Activated CD4-positive, alpha-beta memory T cell treated with anti-CD3 and anti-CD28 coated beads, Interleukin-2, amount 10 ng/mL, durations not matched to agents 7 days and 5 days (primary cell): ENCODE results near the gene CYP2A6. TPM values are rescaled to one million over a fixed set of nuclear protein-coding genes. Genes with fewer than 3 reads are reported as not detected.

Experiments
- CTCF ChIA-PET: fragments of 350-600 bp; sonication (Branson Sonifier 250); formaldehyde crosslinking; loops from one replicate; lab custom pipeline; 2021; ENCODE audit warnings: antibody characterized with exemption, inconsistent platforms; lab: Charles Lee
- POLR2A ChIA-PET: fragments of 350-600 bp; sonication (Branson Sonifier 250); formaldehyde crosslinking; loops from one replicate; lab custom pipeline; 2021; ENCODE audit warnings: antibody characterized with exemption; lab: Charles Lee
- DNase-seq: peaks from one replicate; pipeline ENCODE4 v3.0.0-alpha.2; 2020
- H3K27ac Mint-ChIP-seq: one replicate; pipeline ENCODE4 v1.8.0; 2021; ENCODE audit warnings: mild to moderate bottlenecking, mixed read lengths
- H3K27me3 Mint-ChIP-seq: one replicate; pipeline ENCODE4 v1.8.0; 2021; ENCODE audit warnings: mixed read lengths
- H3K36me3 Mint-ChIP-seq: one replicate; pipeline ENCODE4 v1.8.0; 2021; ENCODE audit warnings: low read depth, mixed read lengths
- H3K4me1 Mint-ChIP-seq: one replicate; pipeline ENCODE4 v1.8.0; 2021; ENCODE audit warnings: mixed read lengths
- H3K4me3 Mint-ChIP-seq: one replicate; pipeline ENCODE4 v1.8.0; 2021; ENCODE audit warnings: mild to moderate bottlenecking, mixed read lengths
- H3K9me3 Mint-ChIP-seq: one replicate; pipeline ENCODE4 v1.8.0; 2021; ENCODE audit warnings: mixed read lengths
- total RNA-seq, 2 experiments: library from RNA; stranded (reverse); gene quantifications; one replicate each; pipeline ENCODE4 v1.2.3, GENCODE V29; 2021

The CYP2A6 gene
- total RNA-seq, 2 experiments from 2014 or later: not detected

GRCh38 chr19:40802300-40803169 lies 47.7 kb downstream of the CYP2A6 start:
- no peak for DNase-seq
- Mint-ChIP-seq H3K27ac (peak overlapping the region; percentile 97), H3K9me3 (no peaks in the 10 kb centered on the region), H3K27me3 (no peaks in the 10 kb centered on the region), H3K36me3 (peaks cover 64% of the 10 kb centered on the region), H3K4me1 (peaks cover 87% of the 10 kb centered on the region), H3K4me3 (peak overlapping the region; percentile 91)
- CTCF ChIA-PET: interaction anchor here (1.2 to 1.6 kb wide), 2 partner anchors 10 to 25 kb away, joined by 3 to 4 read pairs; partner anchors contain the start of gene RAB4B
- POLR2A ChIA-PET: interaction anchor here (0.9 to 14.9 kb wide), 6 partner anchors 9 to 50 kb away, joined by 3 to 161 read pairs (median 4); partner anchors contain the start of genes ACTMAP, RAB4B and SNRPA

GRCh38 chr19:40801426-40802299 lies 48.6 kb downstream of the CYP2A6 start:
- ChIA-PET CTCF (no interaction called here), POLR2A (interaction anchor here (0.9 to 14.9 kb wide), 6 partner anchors 10 to 49 kb away, joined by 3 to 161 read pairs (median 4); partner anchors contain the start of genes ACTMAP, RAB4B and SNRPA)
- Mint-ChIP-seq H3K36me3 (peaks cover 60% of the 10 kb centered on the region), H3K4me3 (peak overlapping the region; percentile 91), H3K27ac (peak overlapping the region; percentile 97), H3K27me3 (no peaks in the 10 kb centered on the region), H3K9me3 (no peaks in the 10 kb centered on the region), H3K4me1 (peaks cover 84% of the 10 kb centered on the region)
- no peak for DNase-seq

DNA sequence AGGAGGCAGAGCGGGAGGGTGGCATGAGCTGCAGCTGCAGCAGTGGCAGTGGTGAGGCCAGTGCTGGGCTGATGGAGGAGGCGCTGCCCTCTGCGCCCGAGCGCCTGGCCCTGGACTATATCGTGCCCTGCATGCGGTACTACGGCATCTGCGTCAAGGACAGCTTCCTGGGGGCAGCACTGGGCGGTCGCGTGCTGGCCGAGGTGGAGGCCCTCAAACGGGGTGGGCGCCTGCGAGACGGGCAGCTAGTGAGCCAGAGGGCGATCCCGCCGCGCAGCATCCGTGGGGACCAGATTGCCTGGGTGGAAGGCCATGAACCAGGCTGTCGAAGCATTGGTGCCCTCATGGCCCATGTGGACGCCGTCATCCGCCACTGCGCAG lies 49.3 kb downstream of the CYP2A6 start:
- H3K4me1 Mint-ChIP-seq: peaks cover 80% of the 10 kb centered on the region
- H3K27ac Mint-ChIP-seq: peak overlapping the region; percentile 97
- no peaks in the 10 kb centered on the region for H3K9me3 Mint-ChIP-seq
- no peaks in the 10 kb centered on the region for H3K27me3 Mint-ChIP-seq
- peak overlapping the region; percentile 91 for H3K4me3 Mint-ChIP-seq
- POLR2A ChIA-PET: interaction anchor here (1.0 to 14.9 kb wide), 3 partner anchors 23 to 453 kb away, joined by 3 to 161 read pairs (median 70); partner anchors contain the start of genes ACTMAP, C19orf47, RAB4B and SNRPA
- H3K36me3 Mint-ChIP-seq: peaks cover 61% of the 10 kb centered on the region
- CTCF ChIA-PET: no interaction called here
- DNase-seq: no peak

- H3K9me3 Mint-ChIP-seq: no peaks in the 10 kb centered on the region
- CTCF ChIA-PET: no interaction called here
- peak overlapping the region; percentile 78 for H3K27ac Mint-ChIP-seq
- peaks cover 61% of the 10 kb centered on the region for H3K36me3 Mint-ChIP-seq
- no peak for DNase-seq
- no peaks in the 10 kb centered on the region for H3K27me3 Mint-ChIP-seq
- H3K4me3 Mint-ChIP-seq: peak overlapping the region; percentile 91
- POLR2A ChIA-PET: interaction anchor here (1.0 to 14.9 kb wide), 4 partner anchors 23 to 452 kb away, joined by 3 to 161 read pairs (median 38); partner anchors contain the start of genes ACTMAP, C19orf47, COQ8B and ITPKC
- peaks cover 75% of the 10 kb centered on the region for H3K4me1 Mint-ChIP-seq
Observed at GRCh38 chr19:40800339-40800996, 49.8 kb downstream of the CYP2A6 start.

DNA sequence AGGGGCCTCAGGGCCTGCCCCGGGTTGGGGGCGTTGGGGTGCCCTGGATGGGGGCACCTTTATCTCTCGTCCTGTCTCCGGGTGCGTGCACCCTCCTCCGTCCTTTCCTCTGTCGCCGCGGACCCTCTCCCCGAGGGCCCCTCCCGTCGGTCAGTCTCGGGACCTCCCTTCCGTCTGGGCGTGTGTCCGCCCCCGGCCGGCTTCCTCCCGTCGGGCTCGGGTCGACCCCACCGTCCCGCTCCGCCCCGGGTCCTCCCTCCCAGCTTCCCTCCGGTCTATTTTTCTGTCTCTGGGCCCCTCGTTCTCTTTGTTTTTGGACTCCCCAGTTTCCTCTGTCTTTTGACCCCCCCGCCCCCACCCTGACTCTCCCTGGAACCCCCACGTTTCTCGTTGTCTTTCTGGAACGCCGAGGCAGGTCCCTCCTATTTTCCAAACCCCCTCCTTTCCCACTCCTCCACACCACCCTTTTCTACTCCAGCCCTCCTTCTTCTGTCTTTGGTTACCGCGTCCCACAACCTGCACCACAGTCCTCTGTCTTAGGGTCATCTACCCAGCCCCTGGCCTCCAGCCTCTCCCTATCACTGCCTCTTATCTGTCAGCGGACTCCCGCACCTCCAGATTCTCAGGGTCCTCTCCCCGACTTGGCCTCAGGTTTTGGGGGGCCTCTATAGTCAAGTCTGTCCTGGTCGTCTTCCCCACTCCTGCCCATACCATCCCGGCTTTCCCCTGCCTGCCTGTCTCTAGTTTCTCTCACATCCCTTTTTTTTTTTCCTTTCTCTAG lies 50.5 kb downstream of the CYP2A6 start:
- H3K9me3 Mint-ChIP-seq: no peaks in the 10 kb centered on the region
- peaks cover 55% of the 10 kb centered on the region for H3K36me3 Mint-ChIP-seq
- CTCF ChIA-PET: interaction anchor here (1.9 to 2.3 kb wide), 3 partner anchors 22 to 49 kb away, joined by 8 to 41 read pairs (median 13); partner anchors contain the start of genes ACTMAP, RAB4B and SNRPA
- H3K27me3 Mint-ChIP-seq: no peaks in the 10 kb centered on the region
- H3K27ac Mint-ChIP-seq: peak overlapping the region; percentile 78
- H3K4me3 Mint-ChIP-seq: peak overlapping the region; percentile 91
- DNase-seq: peak; percentile 39
- peaks cover 68% of the 10 kb centered on the region for H3K4me1 Mint-ChIP-seq
- POLR2A ChIA-PET: interaction anchor here (1.0 to 14.9 kb wide), 6 partner anchors 12 to 137 kb away, joined by 3 to 161 read pairs (median 7); partner anchors contain the start of genes ACTMAP, COQ8B, ITPKC and RAB4B

GRCh38 chr19:40798683-40799557 lies 51.3 kb downstream of the CYP2A6 start, which contains the start of gene EGLN2:
Gene EGLN2, plus strand, starts transcription at chr19:40799191. Its CDS starts 1,382 bp downstream, at chr19:40800573.
- H3K36me3 Mint-ChIP-seq: peaks cover 48% of the 10 kb centered on the region
- H3K4me3 Mint-ChIP-seq: peak within 1 kb of the TSS; percentile 91
- no peaks in the 10 kb centered on the region for H3K27me3 Mint-ChIP-seq
- no peaks in the 10 kb centered on the region for H3K9me3 Mint-ChIP-seq
- CTCF ChIA-PET: interaction anchor here (0.6 to 2.3 kb wide), 13 partner anchors 8 to 567 kb away, joined by 3 to 41 read pairs (median 4); partner anchors contain the start of genes ACTMAP, RAB4B and SNRPA
- H3K4me1 Mint-ChIP-seq: peaks cover 60% of the 10 kb centered on the region
- DNase-seq: peak; percentile 100
- H3K27ac Mint-ChIP-seq: peak within 1 kb of the TSS; percentile 84
- POLR2A ChIA-PET: interaction anchor here (0.7 to 14.9 kb wide), 10 partner anchors 9 to 136 kb away, joined by 3 to 161 read pairs (median 5); partner anchors contain the start of genes ACTMAP, COQ8B, ITPKC and RAB4B

DNA sequence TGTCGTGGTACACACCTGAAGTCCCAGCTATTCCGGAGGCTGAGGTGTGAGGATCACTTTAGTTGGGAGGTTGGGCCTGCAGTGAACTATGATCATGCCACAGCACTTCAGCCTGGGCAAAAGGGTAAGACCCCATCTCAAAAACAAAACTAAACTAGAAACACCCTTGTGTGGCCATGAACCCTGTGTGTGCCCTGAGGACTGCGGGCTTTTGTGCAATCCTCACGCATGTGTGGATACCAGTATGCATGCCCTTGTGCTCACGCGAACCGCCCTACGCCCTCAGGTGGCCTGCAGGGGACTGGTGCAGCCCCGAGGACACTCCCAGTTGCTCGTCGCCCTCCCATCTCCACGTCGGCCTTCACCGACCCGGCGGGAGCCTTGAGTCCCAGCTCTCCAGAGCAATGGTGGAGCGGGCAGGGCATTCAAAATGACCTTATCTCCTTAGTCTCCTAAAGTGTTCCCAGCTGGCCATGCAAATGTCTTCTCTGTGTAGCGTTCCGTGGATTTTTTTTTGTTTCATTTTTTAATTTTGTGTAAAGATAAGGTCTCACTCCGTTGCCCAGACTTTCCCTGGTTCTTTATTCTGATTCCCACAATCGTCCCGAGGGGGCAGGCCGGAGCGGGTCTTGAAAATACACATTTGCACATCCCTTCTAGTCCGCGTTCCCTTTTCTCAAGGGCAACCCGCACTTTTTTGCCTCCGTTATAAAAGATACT lies 52.1 kb downstream of the CYP2A6 start:
- DNase-seq: peak; percentile 68
- ChIA-PET POLR2A (interaction anchor here (0.7 to 14.9 kb wide), 9 partner anchors 9 to 135 kb away, joined by 3 to 161 read pairs (median 6); partner anchors contain the start of genes ACTMAP, COQ8B, ITPKC and RAB4B), CTCF (interaction anchor here (0.6 to 2.3 kb wide), 14 partner anchors 9 to 330 kb away, joined by 3 to 41 read pairs (median 4); partner anchors contain the start of genes ACTMAP, RAB4B and SNRPA)
- peak overlapping the region; percentile 84 for H3K27ac Mint-ChIP-seq
- H3K4me1 Mint-ChIP-seq: peaks cover 52% of the 10 kb centered on the region
- H3K9me3 Mint-ChIP-seq: no peaks in the 10 kb centered on the region
- no peaks in the 10 kb centered on the region for H3K27me3 Mint-ChIP-seq
- peak overlapping the region; percentile 78 for H3K4me3 Mint-ChIP-seq
- H3K36me3 Mint-ChIP-seq: peaks cover 40% of the 10 kb centered on the region

- Mint-ChIP-seq H3K4me3 (peak overlapping the region; percentile 78), H3K9me3 (no peaks in the 10 kb centered on the region), H3K4me1 (peaks cover 46% of the 10 kb centered on the region), H3K36me3 (peaks cover 36% of the 10 kb centered on the region), H3K27me3 (no peaks in the 10 kb centered on the region), H3K27ac (peak overlapping the region; percentile 84)
- ChIA-PET CTCF (interaction anchor here (0.6 to 2.3 kb wide), 9 partner anchors 9 to 329 kb away, joined by 3 to 41 read pairs (median 8); partner anchors contain the start of genes ACTMAP, RAB4B and SNRPA), POLR2A (interaction anchor here (0.9 to 14.9 kb wide), 7 partner anchors 9 to 134 kb away, joined by 3 to 161 read pairs (median 8); partner anchors contain the start of genes ACTMAP, RAB4B and SNRPA)
- no peak for DNase-seq
Observed at GRCh38 chr19:40797166-40797962, 52.9 kb downstream of the CYP2A6 start.
